Activated CD8-positive, alpha-beta T cell treated with anti-CD3 and anti-CD28 coated beads for 36 hours (primary cell): ENCODE data around the gene COL21A1. TPM values are rescaled to one million over a fixed set of nuclear protein-coding genes. Genes with fewer than 3 reads are reported as not detected.

Experiments used
- ATAC-seq: fragments of 200-7000 bp; cut with Tn5 transposase; one replicate; pipeline ENCODE4 v1.10.0; 2021; ENCODE audit warnings: mild to moderate bottlenecking, moderate library complexity
- CTCF ChIA-PET: fragments of 350-600 bp; sonication (Branson Sonifier 250); formaldehyde crosslinking; loops from one replicate; lab custom pipeline; 2021; ENCODE audit warnings: antibody characterized with exemption; lab: Charles Lee
- POLR2A ChIA-PET: fragments of 350-600 bp; sonication (Branson Sonifier 250); formaldehyde crosslinking; loops from one replicate; lab custom pipeline; 2021; ENCODE audit warnings: antibody characterized with exemption; lab: Charles Lee
- DNase-seq: peaks from one replicate; pipeline ENCODE4 v3.0.0-alpha.2; 2020
- H3K27ac Mint-ChIP-seq: one replicate; pipeline ENCODE4 v1.8.0; 2021; ENCODE audit warnings: mild to moderate bottlenecking, mixed read lengths
- H3K27me3 Mint-ChIP-seq: one replicate; pipeline ENCODE4 v1.8.0; 2021; ENCODE audit warnings: mixed read lengths
- H3K36me3 Mint-ChIP-seq: one replicate; pipeline ENCODE4 v1.8.0; 2021; ENCODE audit warnings: low read depth, mixed read lengths
- H3K4me1 Mint-ChIP-seq: one replicate; pipeline ENCODE4 v1.8.0; 2021; ENCODE audit warnings: low read depth, mixed read lengths
- H3K4me3 Mint-ChIP-seq: one replicate; pipeline ENCODE4 v1.8.0; 2021; ENCODE audit warnings: mild to moderate bottlenecking, moderate library complexity, mixed read lengths
- H3K9me3 Mint-ChIP-seq: one replicate; pipeline ENCODE4 v1.8.0; 2021; ENCODE audit warnings: mixed read lengths
- intact Hi-C: fragments of 100-400 bp; cut with micrococcal nuclease; formaldehyde crosslinking; loops from one replicate; pipeline ENCODE4 v1.10.0; 2022
- total RNA-seq, 2 experiments: library from RNA; stranded (reverse); gene quantifications; one replicate each; pipeline ENCODE4 v1.2.3, GENCODE V29; 2021
- TF ChIP-seq, protein P1 (sequence below): fragments of 200-600 bp; IDR thresholded peaks from one replicate; pipeline ENCODE4 v1.8.0; 2022; ENCODE audit warnings: antibody characterized with exemption, mild to moderate bottlenecking

The COL21A1 gene
- total RNA-seq, 2 experiments from 2014 or later = not detected

DNA sequence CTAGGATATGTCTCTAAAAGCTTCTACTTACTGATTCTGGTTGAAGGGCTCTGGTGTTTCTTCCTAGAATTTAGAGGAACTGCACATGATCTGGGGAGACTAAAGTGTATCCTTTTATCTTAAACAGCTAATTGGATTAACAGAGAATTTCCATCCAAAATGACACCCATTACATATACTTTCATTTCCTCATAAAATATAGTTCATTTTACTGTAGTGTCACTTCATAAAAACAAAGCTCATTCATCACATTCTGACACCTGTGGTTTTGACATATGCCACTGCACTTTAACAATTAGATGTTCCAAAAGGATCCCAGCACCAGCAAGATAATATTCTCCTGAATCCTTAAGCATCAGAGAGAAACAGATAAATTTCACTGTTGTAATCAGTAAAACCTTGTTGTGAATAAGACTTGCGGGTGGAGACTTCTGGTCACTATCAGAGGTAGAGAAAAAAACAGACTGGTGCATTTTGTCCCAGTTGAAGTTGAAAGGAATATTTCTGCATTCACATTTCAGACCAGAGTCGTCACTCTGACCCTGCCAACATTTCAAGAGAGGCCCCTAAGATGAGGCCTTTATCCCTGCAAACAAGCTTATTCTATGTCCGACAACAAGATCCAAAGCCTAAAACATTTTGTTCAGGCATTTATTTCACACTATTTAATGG, 196.7 kb downstream of the COL21A1 start:
- Mint-ChIP-seq H3K27ac (no peak overlapping the region), H3K4me3 (no peak overlapping the region), H3K36me3 (no peaks in the 10 kb centered on the region), H3K27me3 (no peaks in the 10 kb centered on the region), H3K4me1 (no peaks in the 10 kb centered on the region), H3K9me3 (peaks cover 1% of the 10 kb centered on the region)
- DNase-seq (no peak), ATAC-seq (no peak)
- CTCF ChIA-PET = no interaction called here
- intact Hi-C loops = no loop called here
- POLR2A ChIA-PET = no interaction called here
- TF ChIP-seq, protein P1, sequence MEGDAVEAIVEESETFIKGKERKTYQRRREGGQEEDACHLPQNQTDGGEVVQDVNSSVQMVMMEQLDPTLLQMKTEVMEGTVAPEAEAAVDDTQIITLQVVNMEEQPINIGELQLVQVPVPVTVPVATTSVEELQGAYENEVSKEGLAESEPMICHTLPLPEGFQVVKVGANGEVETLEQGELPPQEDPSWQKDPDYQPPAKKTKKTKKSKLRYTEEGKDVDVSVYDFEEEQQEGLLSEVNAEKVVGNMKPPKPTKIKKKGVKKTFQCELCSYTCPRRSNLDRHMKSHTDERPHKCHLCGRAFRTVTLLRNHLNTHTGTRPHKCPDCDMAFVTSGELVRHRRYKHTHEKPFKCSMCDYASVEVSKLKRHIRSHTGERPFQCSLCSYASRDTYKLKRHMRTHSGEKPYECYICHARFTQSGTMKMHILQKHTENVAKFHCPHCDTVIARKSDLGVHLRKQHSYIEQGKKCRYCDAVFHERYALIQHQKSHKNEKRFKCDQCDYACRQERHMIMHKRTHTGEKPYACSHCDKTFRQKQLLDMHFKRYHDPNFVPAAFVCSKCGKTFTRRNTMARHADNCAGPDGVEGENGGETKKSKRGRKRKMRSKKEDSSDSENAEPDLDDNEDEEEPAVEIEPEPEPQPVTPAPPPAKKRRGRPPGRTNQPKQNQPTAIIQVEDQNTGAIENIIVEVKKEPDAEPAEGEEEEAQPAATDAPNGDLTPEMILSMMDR = no peak

DNA sequence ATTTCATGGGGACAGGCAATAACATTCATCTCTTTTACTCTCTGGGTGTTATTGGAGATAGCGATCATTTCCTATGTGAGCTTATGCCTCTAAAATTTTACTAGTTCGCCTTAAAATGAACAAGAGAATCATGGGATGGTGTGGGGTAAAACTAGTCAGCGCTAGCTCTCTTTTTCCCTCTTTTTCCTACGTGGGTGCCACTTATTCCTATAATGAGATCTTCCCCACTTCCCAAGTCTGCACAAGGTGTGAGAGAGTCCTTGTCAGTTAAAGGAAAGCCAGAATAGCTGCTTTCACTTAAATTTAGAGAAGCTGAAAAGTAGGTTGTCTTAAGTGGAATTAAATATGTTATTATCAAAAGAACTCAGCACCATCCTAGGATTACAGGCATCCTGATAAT, 198.8 kb downstream of the COL21A1 start:
- Mint-ChIP-seq H3K4me3 (no peak overlapping the region), H3K27me3 (no peaks in the 10 kb centered on the region), H3K9me3 (peaks cover 1% of the 10 kb centered on the region), H3K36me3 (no peaks in the 10 kb centered on the region), H3K27ac (no peak overlapping the region), H3K4me1 (no peaks in the 10 kb centered on the region)
- ChIA-PET POLR2A (no interaction called here), CTCF (no interaction called here)
- ATAC-seq = no peak
- DNase-seq = no peak
- intact Hi-C loops = no loop called here
- TF ChIP-seq, protein P1 = no peak

- H3K4me1 Mint-ChIP-seq = no peaks in the 10 kb centered on the region
- H3K36me3 Mint-ChIP-seq = no peaks in the 10 kb centered on the region
- no peak overlapping the region for H3K27ac Mint-ChIP-seq
- H3K4me3 Mint-ChIP-seq = no peak overlapping the region
- TF ChIP-seq, protein P1 = no peak
- ATAC-seq (no peak), DNase-seq (no peak)
- intact Hi-C loops = no loop called here
- POLR2A ChIA-PET = no interaction called here
- no peaks in the 10 kb centered on the region for H3K27me3 Mint-ChIP-seq
- CTCF ChIA-PET = no interaction called here
- H3K9me3 Mint-ChIP-seq = peaks cover 1% of the 10 kb centered on the region
Measured at GRCh38 chr6:56047931-56048540, 199.3 kb downstream of the COL21A1 start.

- ATAC-seq = no peak
- DNase-seq = no peak
- Mint-ChIP-seq H3K36me3 (no peaks in the 10 kb centered on the region), H3K27me3 (no peaks in the 10 kb centered on the region), H3K4me3 (no peak overlapping the region), H3K27ac (no peak overlapping the region), H3K4me1 (no peaks in the 10 kb centered on the region), H3K9me3 (peaks cover 1% of the 10 kb centered on the region)
- POLR2A ChIA-PET = no interaction called here
- CTCF ChIA-PET = no interaction called here
- TF ChIP-seq, protein P1 = no peak
- intact Hi-C loops = no loop called here
Measured at GRCh38 chr6:56046576-56046975, 200.8 kb downstream of the COL21A1 start.

- TF ChIP-seq, protein P1 = no peak
- Mint-ChIP-seq H3K36me3 (no peaks in the 10 kb centered on the region), H3K27ac (no peak overlapping the region), H3K4me1 (no peaks in the 10 kb centered on the region), H3K27me3 (no peaks in the 10 kb centered on the region), H3K4me3 (no peak overlapping the region), H3K9me3 (peaks cover 3% of the 10 kb centered on the region)
- no peak for ATAC-seq
- DNase-seq = no peak
- intact Hi-C loops = no loop called here
- ChIA-PET POLR2A (no interaction called here), CTCF (no interaction called here)
Measured at GRCh38 chr6:56043761-56044160, 203.6 kb downstream of the COL21A1 start.
